ENCODE results near the gene PALLD.

PALLD gene

GRCh38 chr4:168677879-168678278 is 181.0 kb downstream of the PALLD start:
- H3K27me3 Mint-ChIP-seq, result peaks cover 18% of the 10 kb centered on the region
- no peaks in the 10 kb centered on the region for H3K36me3 Mint-ChIP-seq
- H3K4me1 Mint-ChIP-seq, result no peaks in the 10 kb centered on the region
- ATAC-seq, result no peak
- H3K9me3 Mint-ChIP-seq, result peaks cover 4% of the 10 kb centered on the region
- H3K4me3 Mint-ChIP-seq, result no peak overlapping the region
- H3K27ac Mint-ChIP-seq, result no peak overlapping the region

GRCh38 chr4:168678751-168679366 is 182.0 kb downstream of the PALLD start:
- Mint-ChIP-seq H3K4me3 (no peak overlapping the region), H3K4me1 (no peaks in the 10 kb centered on the region), H3K27me3 (peaks cover 18% of the 10 kb centered on the region), H3K9me3 (peaks cover 4% of the 10 kb centered on the region), H3K27ac (no peak overlapping the region), H3K36me3 (no peaks in the 10 kb centered on the region)
- ATAC-seq, result peak; percentile 35

- Mint-ChIP-seq H3K36me3 (no peaks in the 10 kb centered on the region), H3K9me3 (peaks cover 4% of the 10 kb centered on the region), H3K27ac (no peak overlapping the region), H3K27me3 (peaks cover 18% of the 10 kb centered on the region), H3K4me3 (no peak overlapping the region), H3K4me1 (no peaks in the 10 kb centered on the region)
- no peak for ATAC-seq
Measured at GRCh38 chr4:168679397-168679796, 182.5 kb downstream of the PALLD start.

- Mint-ChIP-seq H3K27me3 (peaks cover 18% of the 10 kb centered on the region), H3K27ac (no peak overlapping the region), H3K4me3 (no peak overlapping the region), H3K4me1 (no peaks in the 10 kb centered on the region), H3K9me3 (peaks cover 4% of the 10 kb centered on the region), H3K36me3 (no peaks in the 10 kb centered on the region)
- ATAC-seq, result no peak
Measured at GRCh38 chr4:168679819-168680218, 183.0 kb downstream of the PALLD start.

GRCh38 chr4:168682898-168683500 is 186.1 kb downstream of the PALLD start:
- H3K27ac Mint-ChIP-seq, result no peak overlapping the region
- ATAC-seq, result no peak
- no peaks in the 10 kb centered on the region for H3K4me1 Mint-ChIP-seq
- H3K36me3 Mint-ChIP-seq, result no peaks in the 10 kb centered on the region
- H3K9me3 Mint-ChIP-seq, result peaks cover 6% of the 10 kb centered on the region
- H3K4me3 Mint-ChIP-seq, result no peak overlapping the region
- peaks cover 3% of the 10 kb centered on the region for H3K27me3 Mint-ChIP-seq

- Mint-ChIP-seq H3K4me3 (no peak overlapping the region), H3K27ac (no peak overlapping the region), H3K27me3 (no peaks in the 10 kb centered on the region), H3K9me3 (peaks cover 6% of the 10 kb centered on the region), H3K36me3 (no peaks in the 10 kb centered on the region), H3K4me1 (no peaks in the 10 kb centered on the region)
- ATAC-seq, result no peak
Measured at GRCh38 chr4:168683595-168683994, 186.7 kb downstream of the PALLD start.

GRCh38 chr4:168685136-168685809 is 188.4 kb downstream of the PALLD start:
- no peaks in the 10 kb centered on the region for H3K27me3 Mint-ChIP-seq
- peak; percentile 58 for ATAC-seq

GRCh38 chr4:168688584-168688983 is 191.7 kb downstream of the PALLD start:
- Mint-ChIP-seq H3K9me3 (peaks cover 2% of the 10 kb centered on the region), H3K27me3 (no peaks in the 10 kb centered on the region), H3K36me3 (no peaks in the 10 kb centered on the region)

More at GRCh38 chr4:168685136-168685809, 188.4 kb downstream of the PALLD start:
- Mint-ChIP-seq H3K27ac (no peak overlapping the region), H3K9me3 (peaks cover 2% of the 10 kb centered on the region), H3K36me3 (no peaks in the 10 kb centered on the region), H3K4me1 (no peaks in the 10 kb centered on the region), H3K4me3 (no peak overlapping the region)

GRCh38 chr4:168689791-168690190 is 192.9 kb downstream of the PALLD start:
- ATAC-seq, result no peak
- H3K27ac Mint-ChIP-seq, result no peak overlapping the region
- peaks cover 2% of the 10 kb centered on the region for H3K9me3 Mint-ChIP-seq
- no peaks in the 10 kb centered on the region for H3K27me3 Mint-ChIP-seq
- no peaks in the 10 kb centered on the region for H3K36me3 Mint-ChIP-seq
- no peak overlapping the region for H3K4me3 Mint-ChIP-seq
- no peaks in the 10 kb centered on the region for H3K4me1 Mint-ChIP-seq

More at GRCh38 chr4:168688584-168688983, 191.7 kb downstream of the PALLD start:
- ATAC-seq, result no peak
- no peaks in the 10 kb centered on the region for H3K4me1 Mint-ChIP-seq
- no peak overlapping the region for H3K4me3 Mint-ChIP-seq
- no peak overlapping the region for H3K27ac Mint-ChIP-seq

- H3K27ac Mint-ChIP-seq, result no peak overlapping the region
- no peak for ATAC-seq
- H3K27me3 Mint-ChIP-seq, result no peaks in the 10 kb centered on the region
- H3K4me3 Mint-ChIP-seq, result no peak overlapping the region
- no peaks in the 10 kb centered on the region for H3K4me1 Mint-ChIP-seq
- H3K36me3 Mint-ChIP-seq, result no peaks in the 10 kb centered on the region
- H3K9me3 Mint-ChIP-seq, result peaks cover 2% of the 10 kb centered on the region
Measured at GRCh38 chr4:168690199-168690598, 193.3 kb downstream of the PALLD start.

GRCh38 chr4:168691631-168692369 is 194.9 kb downstream of the PALLD start:
- Mint-ChIP-seq H3K4me1 (no peaks in the 10 kb centered on the region), H3K27ac (no peak overlapping the region), H3K27me3 (no peaks in the 10 kb centered on the region), H3K4me3 (no peak overlapping the region), H3K9me3 (no peaks in the 10 kb centered on the region), H3K36me3 (no peaks in the 10 kb centered on the region)
- no peak for ATAC-seq

GRCh38 chr4:168693750-168694490 is 197.1 kb downstream of the PALLD start:
- ATAC-seq, result no peak
- Mint-ChIP-seq H3K4me1 (no peaks in the 10 kb centered on the region), H3K4me3 (no peak overlapping the region), H3K9me3 (no peaks in the 10 kb centered on the region), H3K27ac (no peak overlapping the region), H3K36me3 (no peaks in the 10 kb centered on the region), H3K27me3 (no peaks in the 10 kb centered on the region)

GRCh38 chr4:168694667-168695066 is 197.8 kb downstream of the PALLD start:
- Mint-ChIP-seq H3K4me3 (no peak overlapping the region), H3K27ac (no peak overlapping the region), H3K36me3 (no peaks in the 10 kb centered on the region), H3K9me3 (no peaks in the 10 kb centered on the region), H3K27me3 (no peaks in the 10 kb centered on the region), H3K4me1 (no peaks in the 10 kb centered on the region)
- no peak for ATAC-seq

- no peak for ATAC-seq
- H3K4me3 Mint-ChIP-seq, result no peak overlapping the region
- H3K36me3 Mint-ChIP-seq, result no peaks in the 10 kb centered on the region
- no peaks in the 10 kb centered on the region for H3K9me3 Mint-ChIP-seq
- no peaks in the 10 kb centered on the region for H3K27me3 Mint-ChIP-seq
- no peak overlapping the region for H3K27ac Mint-ChIP-seq
- no peaks in the 10 kb centered on the region for H3K4me1 Mint-ChIP-seq
Measured at GRCh38 chr4:168695288-168695687, 198.4 kb downstream of the PALLD start.

- no peak for ATAC-seq
- no peaks in the 10 kb centered on the region for H3K4me1 Mint-ChIP-seq
- H3K4me3 Mint-ChIP-seq, result no peak overlapping the region
- H3K27me3 Mint-ChIP-seq, result no peaks in the 10 kb centered on the region
- no peaks in the 10 kb centered on the region for H3K36me3 Mint-ChIP-seq
- no peaks in the 10 kb centered on the region for H3K9me3 Mint-ChIP-seq
- H3K27ac Mint-ChIP-seq, result no peak overlapping the region
Measured at GRCh38 chr4:168696280-168696679, 199.4 kb downstream of the PALLD start.

Data from stimulated activated memory B cell treated with anti-CD40 and anti-IgM and Interleukin-4, amounts not matched to agents 10 μg/mL and 1 μg/mL and 100 μg/mL, for 72 hours (primary cell).